Cardiac muscle cell (in vitro differentiated cells and primary cell): ENCODE data around the gene KCNH1. TPM values are rescaled to one million over a fixed set of nuclear protein-coding genes. Genes with fewer than 3 reads are reported as not detected.

Source experiments
- DNase-seq, 2 donors: peaks; one replicate each; pipeline versions ENCODE4 v3.0.0 to v3.0.0-alpha.2; 2010 to 2017; ENCODE audit warnings: low read depth in 1 of 2, low spot score in 1 of 2
- H3K27ac ChIP-seq: fragments of 200-600 bp; sonication (generic); 2 replicates; pipeline ENCODE4 v1.5.1; 2016
- H3K27me3 ChIP-seq: fragments of 200-600 bp; sonication (generic); 2 replicates; pipeline ENCODE4 v1.6.0; 2016; ENCODE audit warnings: control low read depth
- H3K36me3 ChIP-seq: fragments of 200-600 bp; sonication (generic); 2 replicates; pipeline ENCODE4 v1.5.1; 2016; ENCODE audit warnings: control low read depth
- H3K4me1 ChIP-seq: fragments of 200-600 bp; sonication (generic); 2 replicates; pipeline ENCODE4 v1.8.1; 2017; ENCODE audit warnings: low read depth, mild to moderate bottlenecking, mixed run types
- H3K4me3 ChIP-seq: fragments of 200-600 bp; sonication (generic); 2 replicates; pipeline ENCODE4 v1.5.1; 2016; ENCODE audit warnings: mild to moderate bottlenecking
- H3K9me3 ChIP-seq: fragments of 200-600 bp; sonication (generic); 2 replicates; pipeline ENCODE4 v1.5.1; 2017; ENCODE audit warnings: low read depth, mild to moderate bottlenecking, control low read depth
- polyA plus RNA-seq: library from polyadenylated mRNA; unstranded; fragments of >200 nt; fragmentation: Nextera tagmentation; extraction: Ambion mirVana; gene quantifications from 2 replicates; pipeline ENCODE4 v1.2.1, GENCODE V29; 2016
- total RNA-seq: library from RNA; depleted of rRNA; stranded (reverse); fragments of >200 nt; gene quantifications from 2 replicates; pipeline ENCODE4 v1.2.3, GENCODE V29; 2016
- TF ChIP-seq, protein P1 (sequence below): IDR thresholded peaks from 2 replicates; pipeline ENCODE4 v1.5.1; 2012; ENCODE audit warnings: low read depth, mild to moderate bottlenecking, low read length

KCNH1 gene
- total and polyA plus RNA-seq, 2 experiments from 2014 or later, result 0.54 TPM; not detected in 1

DNA sequence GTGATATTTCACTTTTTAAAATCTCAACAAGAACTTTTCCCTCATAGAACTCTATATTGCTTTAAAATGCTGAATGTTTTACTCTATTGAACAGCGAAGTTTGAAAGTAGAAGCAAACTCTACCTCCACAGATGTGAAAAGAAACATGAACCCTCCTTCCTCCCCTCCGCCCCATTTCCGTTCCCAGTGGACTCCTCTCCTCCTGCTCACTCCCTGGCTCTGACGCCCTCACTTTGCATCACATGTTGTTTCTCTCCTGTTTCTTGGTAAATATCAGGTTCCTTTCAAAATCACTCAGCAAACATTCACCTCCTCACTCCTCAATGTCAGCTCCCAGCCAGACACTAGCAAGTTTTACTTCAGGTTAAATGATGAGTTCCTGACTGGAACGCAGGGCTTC is 34.6 kb downstream of the KCNH1 start:
- H3K4me1 ChIP-seq, result no peaks in the 10 kb centered on the region

DNA sequence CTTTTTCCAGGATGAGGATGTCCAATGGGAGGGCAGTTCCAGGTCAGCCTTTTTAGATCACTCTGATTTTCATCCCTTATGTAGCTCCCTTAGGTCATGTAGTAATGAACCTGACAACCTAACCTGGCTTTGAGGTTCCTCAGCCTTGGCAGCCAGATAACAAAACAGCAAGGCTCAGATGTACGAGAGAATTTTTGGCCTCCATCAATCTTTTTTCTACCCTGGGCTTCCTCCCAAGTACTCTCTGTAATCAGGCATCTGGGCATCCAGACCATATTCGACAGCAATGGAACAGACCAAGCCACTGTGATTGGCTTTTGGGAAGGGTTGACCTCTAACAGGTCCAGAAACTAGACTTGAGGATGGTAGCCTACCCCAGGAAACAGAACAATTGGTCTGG is 38.6 kb downstream of the KCNH1 start:
- DNase-seq, result no peak
- Histone ChIP-seq H3K4me1 (peaks cover 4% of the 10 kb centered on the region), H3K27ac (no peak overlapping the region), H3K36me3 (no peaks in the 10 kb centered on the region), H3K4me3 (no peak overlapping the region), H3K9me3 (no peaks in the 10 kb centered on the region), H3K27me3 (no peaks in the 10 kb centered on the region)
- TF ChIP-seq, protein P1, sequence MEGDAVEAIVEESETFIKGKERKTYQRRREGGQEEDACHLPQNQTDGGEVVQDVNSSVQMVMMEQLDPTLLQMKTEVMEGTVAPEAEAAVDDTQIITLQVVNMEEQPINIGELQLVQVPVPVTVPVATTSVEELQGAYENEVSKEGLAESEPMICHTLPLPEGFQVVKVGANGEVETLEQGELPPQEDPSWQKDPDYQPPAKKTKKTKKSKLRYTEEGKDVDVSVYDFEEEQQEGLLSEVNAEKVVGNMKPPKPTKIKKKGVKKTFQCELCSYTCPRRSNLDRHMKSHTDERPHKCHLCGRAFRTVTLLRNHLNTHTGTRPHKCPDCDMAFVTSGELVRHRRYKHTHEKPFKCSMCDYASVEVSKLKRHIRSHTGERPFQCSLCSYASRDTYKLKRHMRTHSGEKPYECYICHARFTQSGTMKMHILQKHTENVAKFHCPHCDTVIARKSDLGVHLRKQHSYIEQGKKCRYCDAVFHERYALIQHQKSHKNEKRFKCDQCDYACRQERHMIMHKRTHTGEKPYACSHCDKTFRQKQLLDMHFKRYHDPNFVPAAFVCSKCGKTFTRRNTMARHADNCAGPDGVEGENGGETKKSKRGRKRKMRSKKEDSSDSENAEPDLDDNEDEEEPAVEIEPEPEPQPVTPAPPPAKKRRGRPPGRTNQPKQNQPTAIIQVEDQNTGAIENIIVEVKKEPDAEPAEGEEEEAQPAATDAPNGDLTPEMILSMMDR, result no peak

More for the DNA sequence above, 34.6 kb downstream of the KCNH1 start:
- Histone ChIP-seq H3K27me3 (no peaks in the 10 kb centered on the region), H3K27ac (no peak overlapping the region), H3K36me3 (no peaks in the 10 kb centered on the region), H3K4me3 (no peak overlapping the region), H3K9me3 (no peaks in the 10 kb centered on the region)
- DNase-seq, result no peak
- TF ChIP-seq, protein P1, result no peak

- H3K9me3 ChIP-seq, result no peaks in the 10 kb centered on the region
- H3K4me1 ChIP-seq, result peaks cover 4% of the 10 kb centered on the region
- H3K27me3 ChIP-seq, result no peaks in the 10 kb centered on the region
- H3K27ac ChIP-seq, result no peak overlapping the region
- H3K36me3 ChIP-seq, result no peaks in the 10 kb centered on the region
- DNase-seq, result no peak
- TF ChIP-seq, protein P1, result no peak
- H3K4me3 ChIP-seq, result no peak overlapping the region
Measured at GRCh38 chr1:211092955-211093354, 41.0 kb downstream of the KCNH1 start.

DNA sequence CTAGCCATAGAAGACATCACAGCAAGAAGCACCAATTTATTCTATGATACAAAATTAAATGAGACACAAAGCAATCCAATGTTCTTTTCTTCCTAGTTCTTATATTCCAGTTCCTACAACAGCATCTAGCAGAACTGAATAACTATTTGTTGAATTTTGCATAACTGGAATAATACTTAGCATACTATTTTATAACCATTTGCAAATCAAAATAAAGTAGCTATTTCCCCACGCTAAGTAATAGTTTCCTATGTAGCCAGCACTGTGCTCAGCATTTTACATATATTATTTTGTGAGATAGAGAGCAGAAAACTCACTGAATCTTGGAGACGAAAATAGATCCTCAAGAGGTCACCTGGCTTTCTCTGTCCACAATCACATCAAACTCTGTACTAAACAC is 42.1 kb downstream of the KCNH1 start:
- TF ChIP-seq, protein P1, result no peak
- H3K4me1 ChIP-seq, result peaks cover 4% of the 10 kb centered on the region
- no peaks in the 10 kb centered on the region for H3K27me3 ChIP-seq
- DNase-seq, result peak in 1 of 2 donors; percentile 3
- no peaks in the 10 kb centered on the region for H3K9me3 ChIP-seq
- H3K36me3 ChIP-seq, result no peaks in the 10 kb centered on the region
- H3K27ac ChIP-seq, result no peak overlapping the region
- H3K4me3 ChIP-seq, result no peak overlapping the region

DNA sequence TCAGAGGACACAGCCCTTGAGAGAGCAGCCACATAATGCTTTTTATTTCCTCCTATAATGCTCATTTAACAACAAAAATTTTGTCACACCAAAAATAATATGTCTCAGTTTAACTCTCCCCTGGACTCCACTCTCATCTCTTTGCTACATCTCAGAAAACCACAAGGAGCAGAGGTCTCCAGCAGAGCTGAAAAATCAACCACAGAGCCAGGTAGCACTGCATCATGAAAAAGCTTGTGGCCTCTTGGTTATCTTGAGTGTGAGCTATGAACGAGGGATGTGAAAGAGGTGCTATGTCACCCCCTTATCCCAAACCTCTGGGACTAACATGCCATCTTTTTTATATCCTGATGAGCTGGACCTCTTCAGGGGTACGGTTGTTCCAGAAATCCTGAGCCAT is 44.4 kb downstream of the KCNH1 start:
- Histone ChIP-seq H3K27ac (no peak overlapping the region), H3K9me3 (no peaks in the 10 kb centered on the region), H3K36me3 (no peaks in the 10 kb centered on the region), H3K4me1 (peaks cover 4% of the 10 kb centered on the region), H3K4me3 (no peak overlapping the region), H3K27me3 (no peaks in the 10 kb centered on the region)
- DNase-seq, result no peak
- TF ChIP-seq, protein P1, result no peak

DNA sequence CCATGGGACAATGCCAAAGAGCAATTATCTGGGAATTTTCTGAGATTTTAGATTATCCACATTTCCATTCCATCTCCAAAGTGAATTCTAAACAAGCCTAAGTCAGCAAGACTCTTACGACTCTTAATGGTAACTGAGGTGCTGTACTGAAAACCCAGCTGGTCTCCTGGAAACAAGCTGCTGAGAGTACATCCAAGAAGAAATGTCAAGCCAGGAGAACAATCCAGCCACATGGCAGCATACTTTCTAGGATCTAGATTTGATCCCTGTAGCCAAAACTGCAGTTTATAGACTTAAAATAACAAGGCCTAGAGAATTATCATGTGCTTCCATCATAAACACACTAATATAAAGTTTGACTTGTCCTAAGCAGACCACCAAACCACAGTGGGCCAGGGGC is 45.8 kb downstream of the KCNH1 start:
- Histone ChIP-seq H3K4me3 (no peak overlapping the region), H3K27me3 (no peaks in the 10 kb centered on the region), H3K36me3 (no peaks in the 10 kb centered on the region), H3K9me3 (no peaks in the 10 kb centered on the region), H3K4me1 (peaks cover 4% of the 10 kb centered on the region), H3K27ac (no peak overlapping the region)
- DNase-seq, result no peak
- TF ChIP-seq, protein P1, result no peak
